Amniotic epithelial cell (primary cell): ENCODE measurements around the gene SLC26A1.
"Not testable (repeated sequence)": the region's sequence is repeated elsewhere in the genome, so short reads cannot be mapped to it uniquely, and the experiment has no call there.

ENCODE experiments used
- DNase-seq: peaks from one replicate; pipeline ENCODE4 v3.0.0-alpha.2; 2010; ENCODE audit warnings: low read depth

The SLC26A1 gene

GRCh38 chr4:1013225-1014073 is 20.2 kb upstream of the SLC26A1 start:
- no peak for DNase-seq

- DNase-seq: no peak
Observed at GRCh38 chr4:1012034-1012739, 19.0 kb upstream of the SLC26A1 start.

GRCh38 chr4:1011666-1012033 is 18.4 kb upstream of the SLC26A1 start:
- DNase-seq: no peak

- DNase-seq: peak; percentile 76
Observed at GRCh38 chr4:1011022-1011665, 17.9 kb upstream of the SLC26A1 start, which contains the start of gene FGFRL1. TSS of gene FGFRL1 (plus strand) at chr4:1011626. CDS start at chr4:1012486, 860 bp downstream.

GRCh38 chr4:1010395-1011021 is 17.3 kb upstream of the SLC26A1 start:
- peak; percentile 93 for DNase-seq

GRCh38 chr4:1009542-1010394 is 16.6 kb upstream of the SLC26A1 start:
- peak; percentile 20 for DNase-seq

- no peak for DNase-seq
Observed at GRCh38 chr4:1008840-1009541, 15.8 kb upstream of the SLC26A1 start.

GRCh38 chr4:1006856-1007255 is 13.7 kb upstream of the SLC26A1 start:
- no peak for DNase-seq

GRCh38 chr4:1004557-1005485 is 11.6 kb upstream of the SLC26A1 start:
- DNase-seq: no peak

- DNase-seq: no peak
Observed at GRCh38 chr4:1004071-1004418, 10.8 kb upstream of the SLC26A1 start.

- no peak for DNase-seq
Observed at GRCh38 chr4:1003271-1004070, 10.3 kb upstream of the SLC26A1 start.

- DNase-seq: no peak
Observed at GRCh38 chr4:1002631-1003251, 9.5 kb upstream of the SLC26A1 start.

GRCh38 chr4:1002131-1002630 is 9.0 kb upstream of the SLC26A1 start:
- peak; percentile 29 for DNase-seq

- DNase-seq: no peak
Observed at GRCh38 chr4:1001561-1002130, 8.4 kb upstream of the SLC26A1 start.

- DNase-seq: no peak
Observed at GRCh38 chr4:1000686-1001260, 7.6 kb upstream of the SLC26A1 start.

GRCh38 chr4:999882-1000425 is 6.8 kb upstream of the SLC26A1 start:
- no peak for DNase-seq

- not testable (repeated sequence) for DNase-seq
Observed at GRCh38 chr4:999240-999863, 6.1 kb upstream of the SLC26A1 start.
